MM.1S (cell line): Measurements from ENCODE around the gene PDPK1.
"Not testable (repeated sequence)": the region's sequence is repeated elsewhere in the genome, so short reads cannot be mapped to it uniquely, and the experiment has no call there.

ENCODE experiments used
- EZH2 ChIP-seq: fragments of 300-600 bp; sonication (generic); optimal IDR thresholded peaks from 2 replicates; pipeline ENCODE3; 2017; ENCODE audit warnings: low read depth, mild to moderate bottlenecking, antibody characterized with exemption, low read length, mixed read lengths
- EZH2phosphoT487 ChIP-seq: fragments of 300-600 bp; sonication (generic); IDR thresholded peaks from 2 replicates; pipeline ENCODE4 v1.6.1; 2018; ENCODE audit warnings: antibody characterized with exemption, low read length
- TF ChIP-seq, protein P1 (sequence below): fragments of 300-600 bp; sonication (generic); IDR thresholded peaks from 2 replicates; pipeline ENCODE4 v1.5.1; 2016; ENCODE audit warnings: antibody characterized with exemption, low read length, mixed read lengths

DNA sequence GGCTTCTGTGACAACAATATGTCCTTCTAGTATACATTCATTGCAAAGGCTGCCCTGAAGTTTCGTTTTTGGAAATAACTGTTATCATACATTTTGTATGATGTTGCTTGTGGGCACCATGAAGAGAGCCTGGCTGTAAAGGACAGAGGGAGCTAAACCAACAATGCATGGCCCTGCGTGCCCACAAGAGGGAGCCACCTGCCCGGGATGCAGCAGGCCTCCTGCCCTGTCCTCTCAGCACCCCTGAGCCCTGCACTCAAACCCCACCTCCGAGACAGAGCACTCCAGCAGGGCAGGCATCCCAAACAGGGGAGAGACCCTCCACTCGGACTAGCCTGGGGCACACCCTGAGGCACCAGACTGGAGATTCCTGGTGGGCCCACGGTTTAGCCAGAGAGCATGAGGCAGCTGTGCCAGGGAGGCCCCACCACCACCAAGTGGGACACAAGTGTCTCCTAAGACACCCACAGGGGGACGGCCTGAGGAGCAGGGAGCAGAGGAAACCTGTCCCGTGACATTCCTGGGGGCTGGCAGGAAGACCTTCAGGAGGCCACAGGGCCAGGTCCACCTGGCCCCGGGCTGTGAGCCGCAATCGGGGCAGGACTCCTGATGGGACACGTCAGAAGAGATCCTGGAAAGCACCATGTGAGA is 101.4 kb downstream of the PDPK1 start:
- not testable (repeated sequence) for TF ChIP-seq EZH2, EZH2phosphoT487
- TF ChIP-seq, protein P1, sequence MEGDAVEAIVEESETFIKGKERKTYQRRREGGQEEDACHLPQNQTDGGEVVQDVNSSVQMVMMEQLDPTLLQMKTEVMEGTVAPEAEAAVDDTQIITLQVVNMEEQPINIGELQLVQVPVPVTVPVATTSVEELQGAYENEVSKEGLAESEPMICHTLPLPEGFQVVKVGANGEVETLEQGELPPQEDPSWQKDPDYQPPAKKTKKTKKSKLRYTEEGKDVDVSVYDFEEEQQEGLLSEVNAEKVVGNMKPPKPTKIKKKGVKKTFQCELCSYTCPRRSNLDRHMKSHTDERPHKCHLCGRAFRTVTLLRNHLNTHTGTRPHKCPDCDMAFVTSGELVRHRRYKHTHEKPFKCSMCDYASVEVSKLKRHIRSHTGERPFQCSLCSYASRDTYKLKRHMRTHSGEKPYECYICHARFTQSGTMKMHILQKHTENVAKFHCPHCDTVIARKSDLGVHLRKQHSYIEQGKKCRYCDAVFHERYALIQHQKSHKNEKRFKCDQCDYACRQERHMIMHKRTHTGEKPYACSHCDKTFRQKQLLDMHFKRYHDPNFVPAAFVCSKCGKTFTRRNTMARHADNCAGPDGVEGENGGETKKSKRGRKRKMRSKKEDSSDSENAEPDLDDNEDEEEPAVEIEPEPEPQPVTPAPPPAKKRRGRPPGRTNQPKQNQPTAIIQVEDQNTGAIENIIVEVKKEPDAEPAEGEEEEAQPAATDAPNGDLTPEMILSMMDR = not testable (repeated sequence)
